CD14-positive monocyte (primary cell): ENCODE measurements around the gene SNX11. TPM values are rescaled to one million over a fixed set of nuclear protein-coding genes. Genes with fewer than 3 reads are reported as not detected.
"Not testable (repeated sequence)": the region's sequence is repeated elsewhere in the genome, so short reads cannot be mapped to it uniquely, and the experiment has no call there.

ENCODE experiments used
- DNase-seq, 3 donors: peaks; one replicate each; pipeline ENCODE4 v3.0.0-alpha.2; 2011 to 2022
- H2AFZ ChIP-seq: 2 replicates; pipeline ENCODE4 v1.6.0; 2012; ENCODE audit warnings: mild to moderate bottlenecking, low read depth, low read length, inconsistent platforms; ENCODE audit not compliant: insufficient read depth, poor library complexity, severe bottlenecking
- H3K27ac ChIP-seq, 2 donors: 1 replicate in 1 of 2; 2 replicates in 1 of 2; pipeline ENCODE4 v1.5.1; 2012 to 2013; ENCODE audit warnings: low read length in 2 of 2, control low read depth in 1 of 2, inconsistent platforms in 1 of 2, low read depth in 1 of 2, mild to moderate bottlenecking in 1 of 2
- H3K27me3 ChIP-seq, 2 donors: one replicate each; pipeline versions ENCODE4 v1.6.0 to v1.6.1; 2011 to 2013; ENCODE audit warnings: low read length in 2 of 2; ENCODE audit not compliant: control insufficient read depth in 2 of 2, insufficient read depth in 2 of 2
- H3K36me3 ChIP-seq, 2 donors: replicated peaks in 1 of 2; 1 replicate in 1 of 2; 2 replicates in 1 of 2; pipeline versions ENCODE4 v1.5.1 to v1.6.1; 2012 to 2013; ENCODE audit warnings: low read length in 2 of 2, control low read depth in 1 of 2, inconsistent platforms in 1 of 2, mild to moderate bottlenecking in 1 of 2; ENCODE audit not compliant: insufficient read depth in 2 of 2, control insufficient read depth in 1 of 2
- H3K4me1 ChIP-seq, 2 donors: 1 replicate in 1 of 2; 2 replicates in 1 of 2; pipeline versions ENCODE4 v1.5.1 to v1.6.1; 2012 to 2013; ENCODE audit warnings: low read length in 2 of 2, control low read depth in 1 of 2, inconsistent platforms in 1 of 2, mild to moderate bottlenecking in 1 of 2, moderate library complexity in 1 of 2; ENCODE audit not compliant: insufficient read depth in 2 of 2, control insufficient read depth in 1 of 2
- H3K4me2 ChIP-seq: replicated peaks from 2 replicates; pipeline ENCODE3; 2012; ENCODE audit warnings: low read length, moderate library complexity, mild to moderate bottlenecking; ENCODE audit not compliant: poor library complexity, severe bottlenecking; ENCODE audit errors: extremely low read depth
- H3K4me3 ChIP-seq, 3 experiments: fragments of 200-600 bp in 1 of 3; sonication (generic) in 1 of 3; replicated peaks in 1 of 3; 1 replicate in 2 of 3; 2 replicates in 1 of 3; pipeline ENCODE4 v1.5.1; 2011 to 2013; ENCODE audit warnings: low read length in 3 of 3, mild to moderate bottlenecking in 3 of 3, control low read depth in 2 of 3, low read depth in 2 of 3, inconsistent platforms in 1 of 3, moderate library complexity in 1 of 3
- H3K79me2 ChIP-seq: 2 replicates; pipeline ENCODE4 v1.6.0; 2012; ENCODE audit warnings: mild to moderate bottlenecking, control low read depth, inconsistent platforms, low read length, moderate library complexity; ENCODE audit not compliant: insufficient read depth
- H3K9ac ChIP-seq: 2 replicates; pipeline ENCODE4 v1.6.0; 2017; ENCODE audit warnings: low read length, mild to moderate bottlenecking; ENCODE audit not compliant: insufficient read depth, poor library complexity, severe bottlenecking
- H3K9me3 ChIP-seq, 2 donors: replicated peaks in 1 of 2; 1 replicate in 1 of 2; 2 replicates in 1 of 2; pipeline versions ENCODE4 v1.5.1 to v1.6.1; 2012 to 2013; ENCODE audit warnings: low read length in 2 of 2, control low read depth in 1 of 2; ENCODE audit not compliant: control insufficient read depth in 1 of 2, insufficient read depth in 1 of 2
- H4K20me1 ChIP-seq: 2 replicates; pipeline ENCODE4 v1.6.0; 2012; ENCODE audit warnings: mild to moderate bottlenecking, low read length, control low read depth, moderate library complexity; ENCODE audit not compliant: insufficient read depth
- H3K27ac Mint-ChIP-seq, 7 donors: one replicate each; pipeline ENCODE4 v1.8.0; 2020; ENCODE audit warnings: mild to moderate bottlenecking in 7 of 7, mixed read lengths in 7 of 7, moderate library complexity in 6 of 7, inconsistent platforms in 2 of 7
- H3K27me3 Mint-ChIP-seq, 3 donors: one replicate each; pipeline ENCODE4 v1.8.0; 2021 to 2022; ENCODE audit warnings: low read depth in 3 of 3, mild to moderate bottlenecking in 3 of 3, mixed read lengths in 3 of 3, moderate library complexity in 3 of 3, inconsistent platforms in 1 of 3
- H3K36me3 Mint-ChIP-seq, 2 donors: one replicate each; pipeline ENCODE4 v1.8.0; 2020; ENCODE audit warnings: mixed read lengths in 2 of 2, inconsistent platforms in 1 of 2, mild to moderate bottlenecking in 1 of 2
- H3K4me1 Mint-ChIP-seq: one replicate; pipeline ENCODE4 v1.8.0; 2020; ENCODE audit warnings: mild to moderate bottlenecking, mixed read lengths
- H3K4me3 Mint-ChIP-seq, 2 donors: one replicate each; pipeline ENCODE4 v1.8.0; 2020; ENCODE audit warnings: mild to moderate bottlenecking in 2 of 2, mixed read lengths in 2 of 2, moderate library complexity in 1 of 2
- H3K9me3 Mint-ChIP-seq, 7 donors: one replicate each; pipeline ENCODE4 v1.8.0; 2020 to 2022; ENCODE audit warnings: mixed read lengths in 7 of 7, mild to moderate bottlenecking in 6 of 7, moderate library complexity in 6 of 7, inconsistent platforms in 2 of 7
- CTCF ChIP-seq: fragments of 200-600 bp; IDR thresholded peaks from one replicate; pipeline ENCODE4 v1.8.0; 2022; ENCODE audit warnings: antibody characterized with exemption, mild to moderate bottlenecking
- WGBS: methylation state at CpG from one replicate; pipeline ENCODE4 v1.1.5; 2013; ENCODE audit warnings: missing lambda C conversion rate; ENCODE audit not compliant: insufficient coverage; 5-methylcytosine and 5-hydroxymethylcytosine counted together
- intact Hi-C, 2 donors: fragments of 100-400 bp; cut with micrococcal nuclease; formaldehyde crosslinking; loops; one replicate each; pipeline versions ENCODE4 v1.15.0 to v1.15.1; 2023
- polyA plus RNA-seq, 3 donors: library from polyadenylated mRNA; depleted of rRNA in 1 of 3; unstranded in 2 of 3; stranded (reverse) in 1 of 3; fragments of 300-500 nt in 2 of 3; fragments of >200 nt in 1 of 3; fragmentation: Illumina TruSeq in 2 of 3; gene quantifications; 1 replicate in 2 of 3; 2 replicates in 1 of 3; pipeline ENCODE4 v1.2.3, GENCODE V29; 2012 to 2021

The SNX11 gene
- polyA plus RNA-seq, 3 donors: 34.3 to 49.3 (median 48.4) TPM

- peak; percentile 54 to 76 (median 66) for DNase-seq
- H3K4me3 ChIP-seq: no peak overlapping the region
- H3K9me3 ChIP-seq: no peaks in the 10 kb centered on the region
- no peaks in the 10 kb centered on the region for H3K27me3 Mint-ChIP-seq
- WGBS: no CpG with 5 or more reads among the region's 7 CpGs
- H3K27ac ChIP-seq: no peak overlapping the region
- no peak overlapping the region for H3K4me2 ChIP-seq
- no peaks in the 10 kb centered on the region for H3K9me3 Mint-ChIP-seq
- H3K27ac Mint-ChIP-seq: peak overlapping the region in 1 of 7 donors; percentile 46
- H3K4me3 Mint-ChIP-seq: no peak overlapping the region
- H3K79me2 ChIP-seq: peaks cover 4% of the 10 kb centered on the region
- TF ChIP-seq CTCF: peak; percentile 88
- intact Hi-C loops: loop anchor here (1.0 to 5.0 kb wide), 3 partner anchors 49 to 92 kb away; no protein-coding TSS in a partner anchor
- peaks cover 41 to 60% of the 10 kb centered on the region in 2 donors for H3K36me3 Mint-ChIP-seq
- peaks cover 1% of the 10 kb centered on the region for H3K4me1 Mint-ChIP-seq
- H3K4me1 ChIP-seq: no peaks in the 10 kb centered on the region
- H2AFZ ChIP-seq: no peak overlapping the region
- H3K36me3 ChIP-seq: peaks cover 37 to 72% of the 10 kb centered on the region in 2 donors
- no peaks in the 10 kb centered on the region for H3K27me3 ChIP-seq
- peaks cover 9% of the 10 kb centered on the region for H4K20me1 ChIP-seq
- no peak overlapping the region for H3K9ac ChIP-seq
Observed at GRCh38 chr17:48074322-48075081, 33.1 kb upstream of the SNX11 start.

GRCh38 chr17:48077152-48077551 lies 30.4 kb upstream of the SNX11 start:
- not testable (repeated sequence) for H3K27me3 Mint-ChIP-seq, H3K4me3 Mint-ChIP-seq, H2AFZ ChIP-seq, H3K79me2 ChIP-seq, H3K4me3 ChIP-seq, H3K9me3 Mint-ChIP-seq, H3K4me1 ChIP-seq, H3K27ac ChIP-seq, H3K9ac ChIP-seq, H3K27me3 ChIP-seq, H3K4me1 Mint-ChIP-seq, H3K27ac Mint-ChIP-seq, DNase-seq, H3K9me3 ChIP-seq, H3K4me2 ChIP-seq
- peaks cover 27 to 46% of the 10 kb centered on the region in 2 donors for H3K36me3 ChIP-seq
- intact Hi-C loops: loop anchor here in 1 of 2 donors (5.0 kb wide), 1 partner anchor 95 kb away; no protein-coding TSS in a partner anchor
- peaks cover 24 to 37% of the 10 kb centered on the region in 2 donors for H3K36me3 Mint-ChIP-seq
- peaks cover 20% of the 10 kb centered on the region for H4K20me1 ChIP-seq
- 92% methylated on average over 2 of the region's 10 CpGs for WGBS
